A549 treated with GW870086 at 1 μM for 4 hours (cell line): ENCODE measurements around the gene ARL5A. TPM values are rescaled to one million over a fixed set of nuclear protein-coding genes. Genes with fewer than 3 reads are reported as not detected.

ENCODE experiments used
- total RNA-seq: library from RNA; stranded (reverse); fragments of 200-300 nt; extraction: Qiagen RNA extraction; gene quantifications from 5 replicates; pipeline ENCODE4 v1.2.3, GENCODE V29; 2022; ENCODE audit warnings: low read depth

Gene ARL5A
- 19.2 to 28.3 TPM (median 24.2 TPM) in 5 replicates for total RNA-seq

GRCh38 chr2:151828143-151828889 is at the start of gene ARL5A:
TSS of gene ARL5A (minus strand) at chr2:151828421. CDS start at chr2:151828176, 245 bp downstream.

Other genes with a start within 250 kb of the ARL5A start
- gene NEB, start 93.9 kb downstream of the ARL5A start, total RNA-seq: 0.21 to 0.94 TPM (median 0.24 TPM) in 5 replicates